HepG2 (cell line): ENCODE data around the gene MYCBPAP. TPM values are rescaled to one million over a fixed set of nuclear protein-coding genes. Genes with fewer than 3 reads are reported as not detected.

Experiments
- BCL3 ChIP-seq: sonication (generic); formaldehyde crosslinking; IDR thresholded peaks from 2 replicates; pipeline ENCODE4 v1.5.1; 2020; ENCODE audit warnings: mild to moderate bottlenecking, missing genetic modification reagents, moderate library complexity
- DBP ChIP-seq: sonication (generic); formaldehyde crosslinking; IDR thresholded peaks from 2 replicates; pipeline ENCODE4 v1.4.0; 2020; ENCODE audit warnings: missing genetic modification reagents; ENCODE audit errors: not compliant biosample characterization
- GZF1 ChIP-seq: sonication (generic); formaldehyde crosslinking; IDR thresholded peaks from 2 replicates; pipeline ENCODE4 v1.5.1; 2020; ENCODE audit warnings: mild to moderate bottlenecking, missing genetic modification reagents
- HNRNPUL1 ChIP-seq: fragments of 200-400 bp; formaldehyde crosslinking; IDR thresholded peaks from 2 replicates; pipeline ENCODE4 v1.6.1; 2017; ENCODE audit warnings: low read depth, mild to moderate bottlenecking, low read length, moderate library complexity
- IRF2 ChIP-seq: IDR thresholded peaks from 2 replicates; pipeline ENCODE4 v1.6.1; 2018; ENCODE audit warnings: missing genetic modification reagents, missing compliant biosample characterization
- JUNB ChIP-seq: sonication (generic); formaldehyde crosslinking; IDR thresholded peaks from 2 replicates; pipeline ENCODE4 v1.8.0; 2022; ENCODE audit warnings: missing genetic modification reagents, mild to moderate bottlenecking, borderline replicate concordance
- KDM5A ChIP-seq: fragments of 200-600 bp; sonication (generic); IDR thresholded peaks from 2 replicates; pipeline ENCODE4 v1.7.0; 2018; ENCODE audit warnings: antibody characterized with exemption, mild to moderate bottlenecking, low read length, borderline replicate concordance
- MAX ChIP-seq: IDR thresholded peaks from 2 replicates; pipeline ENCODE4 v1.6.1; 2012; ENCODE audit warnings: inconsistent platforms
- MLXIP ChIP-seq: sonication (generic); formaldehyde crosslinking; IDR thresholded peaks from 2 replicates; pipeline ENCODE4 v1.9.0; 2021; ENCODE audit warnings: missing genetic modification reagents, borderline replicate concordance
- NR0B2 ChIP-seq: sonication (generic); formaldehyde crosslinking; IDR thresholded peaks from 2 replicates; pipeline ENCODE4 v1.4.0; 2020; ENCODE audit warnings: mild to moderate bottlenecking, missing genetic modification reagents
- POLR2A ChIP-seq, 2 experiments: IDR thresholded peaks; 2 replicates each; pipeline ENCODE4 v1.6.1; 2011; ENCODE audit warnings: low read depth in 2 of 2, low read length in 2 of 2, mild to moderate bottlenecking in 1 of 2, moderate library complexity in 1 of 2; ENCODE audit not compliant: insufficient read depth in 1 of 2
- SP5 ChIP-seq: IDR thresholded peaks from 2 replicates; pipeline ENCODE4 v1.6.1; 2016; ENCODE audit warnings: low read depth, borderline replicate concordance
- SRSF4 ChIP-seq: fragments of 200-400 bp; formaldehyde crosslinking; IDR thresholded peaks from one replicate; pipeline ENCODE4 v1.6.1; 2018; ENCODE audit warnings: mild to moderate bottlenecking, low read depth, low read length, moderate library complexity; ENCODE audit not compliant: poor library complexity, severe bottlenecking
- TCF7 ChIP-seq: sonication (generic); IDR thresholded peaks from 2 replicates; pipeline ENCODE4 v1.6.1; 2016; ENCODE audit warnings: antibody characterized with exemption, low read depth
- ZNF234 ChIP-seq: sonication (generic); formaldehyde crosslinking; conservative IDR thresholded peaks from 2 replicates; pipeline ENCODE4 v1.5.1; 2020; ENCODE audit warnings: mild to moderate bottlenecking, missing genetic modification reagents
- ZNF264 ChIP-seq: sonication (generic); formaldehyde crosslinking; IDR thresholded peaks from 2 replicates; pipeline ENCODE4 v1.4.0; 2020; ENCODE audit warnings: missing genetic modification reagents
- ZNF460 ChIP-seq: sonication (generic); formaldehyde crosslinking; IDR thresholded peaks from 2 replicates; pipeline ENCODE4 v1.5.1; 2020; ENCODE audit warnings: missing genetic modification reagents, mild to moderate bottlenecking, borderline replicate concordance
- ZNF501 ChIP-seq: sonication (generic); formaldehyde crosslinking; IDR thresholded peaks from 2 replicates; pipeline ENCODE4 v1.5.1; 2020; ENCODE audit warnings: mild to moderate bottlenecking, moderate library complexity, missing genetic modification reagents
- ZNF512B ChIP-seq: sonication (generic); formaldehyde crosslinking; IDR thresholded peaks from 2 replicates; pipeline ENCODE4 v1.5.1; 2020; ENCODE audit warnings: missing genetic modification reagents, mild to moderate bottlenecking, borderline replicate concordance
- polyA plus RNA-seq, 8 experiments: library from polyadenylated mRNA; depleted of rRNA in 3 of 8; stranded (reverse) in 7 of 8; unstranded in 1 of 8; fragments of >200 nt; fragmentation: Illumina TruSeq in 4 of 8; extraction: Trizol in 4 of 8; gene quantifications; 2 replicates each; pipeline versions ENCODE4 v1.2.1 to v1.2.3, GENCODE V29; 2011 to 2016; ENCODE audit warnings: low read depth in 4 of 8, missing spikeins in 1 of 8, mixed read lengths in 1 of 8; ENCODE audit not compliant: insufficient read depth in 1 of 8
- total RNA-seq, 5 experiments: library from RNA; depleted of rRNA; stranded (reverse); fragments of >200 nt; fragmentation: Illumina TruSeq; extraction: Trizol; gene quantifications; 2 replicates each; pipeline ENCODE4 v1.2.3, GENCODE V29; 2016; ENCODE audit warnings: low read depth in 1 of 5

The MYCBPAP gene
- total and polyA plus RNA-seq, 2 of the 13 experiments (the other 11 are each of a cell fraction or from before 2014, with no cell fraction given): 0.22 to 0.24 TPM

GRCh38 chr17:50478391-50479381 lies 29.6 kb upstream of the MYCBPAP start, which contains the start of gene RSAD1 (continued):
- peak; percentile 82; the same call in 1 of the 2 replicates for TF ChIP-seq ZNF501 (CRISPR knock-in tag)
- TF ChIP-seq GZF1 (CRISPR knock-in tag): no peak; the same call in 1 of the 2 replicates
- TF ChIP-seq ZNF512B (CRISPR knock-in tag): no peak
- no peak; the same call in none of the 2 replicates for TF ChIP-seq ZNF264 (CRISPR knock-in tag)
- 0 out of 2 replicates have a peak, but pooled peaks have one; percentile 62 for TF ChIP-seq MLXIP (CRISPR knock-in tag)
- 0 out of 2 replicates have a peak, but pooled peaks have one; percentile 40 for TF ChIP-seq ZNF460 (CRISPR knock-in tag)
- no peak; the same call in 1 of the 2 replicates for TF ChIP-seq KDM5A
- peak; percentile 89 for TF ChIP-seq DBP (CRISPR knock-in tag)
- TF ChIP-seq IRF2 (CRISPR knock-in tag): peak; percentile 85; the same call in 1 of the 2 replicates
- TF ChIP-seq ZNF234: peak; percentile 95
- peak; percentile 97 for TF ChIP-seq MAX
- TF ChIP-seq NR0B2 (CRISPR knock-in tag): peak; percentile 84; the same call in 1 of the 2 replicates
- peak; percentile 78 for TF ChIP-seq SP5 (CRISPR knock-in tag)
- peak; percentile 81; the same call in 1 of the 2 replicates for TF ChIP-seq HNRNPUL1
- TF ChIP-seq POLR2A (IDR thresholded peaks at IDR 0.05; ENCODE audit: insufficient read depth in 1 of 2, low read depth in 2 of 2, low read length in 2 of 2): peak; percentile 89 to 92
- TF ChIP-seq SRSF4: no peak
- peak; percentile 82 for TF ChIP-seq BCL3 (CRISPR knock-in tag)
- TF ChIP-seq JUNB (CRISPR knock-in tag): no peak
- TF ChIP-seq TCF7: no peak; the same call in 1 of the 2 replicates
